GM12878 (cell line): ENCODE results near the gene AGAP1. TPM values are rescaled to one million over a fixed set of nuclear protein-coding genes. Genes with fewer than 3 reads are reported as not detected.

ENCODE experiments used
- ATAC-seq: fragments of 200-7000 bp; cut with Tn5 transposase; 3 replicates; pipeline ENCODE4 v1.9.1; 2020; ENCODE audit warnings: mild to moderate bottlenecking, moderate library complexity
- BruUV-seq: library from RNA; stranded (reverse); fragments of 400-500 nt; replicated peaks from 2 replicates; lab custom pipeline; 2021; lab: Mats Ljungman, UMichigan
- CTCF ChIA-PET: fragments of 300-600 bp; sonication (Branson Sonifier 250); formaldehyde crosslinking; extraction: SDS; loops from one replicate; lab custom pipeline; 2021; ENCODE audit warnings: inconsistent platforms; lab: Yijun Ruan, JAX
- POLR2A ChIA-PET: fragments of 350-600 bp; formaldehyde crosslinking; extraction: SDS; loops from one replicate; lab custom pipeline; 2021; ENCODE audit warnings: inconsistent platforms; lab: Charles Lee
- RAD21 ChIA-PET: fragments of 300-600 bp; sonication (Branson Sonifier 250); formaldehyde crosslinking; loops from one replicate; lab custom pipeline; 2023; ENCODE audit warnings: antibody characterized with exemption; ENCODE audit not compliant: unreplicated experiment; lab: Charles Lee
- SMC1A ChIA-PET: fragments of 300-600 bp; sonication (Branson Sonifier 250); formaldehyde crosslinking; loops from one replicate; lab custom pipeline; 2023; ENCODE audit not compliant: unreplicated experiment, uncharacterized antibody; lab: Charles Lee
- DNase-seq: peaks from one replicate; pipeline ENCODE4 v3.0.0-alpha.2; 2011; ENCODE audit warnings: low read depth, low spot score
- FAIRE-seq: peaks from 3 replicates; lab custom pipeline; 2011; peaks lifted over from hg19 to GRCh38; lab: Jason Lieb, UNC
- H2AFZ ChIP-seq: 2 replicates; pipeline ENCODE4 v1.6.0; 2011; ENCODE audit warnings: low read depth, low read length, control low read depth; ENCODE audit not compliant: control insufficient read depth
- H3K27ac ChIP-seq: 2 replicates; pipeline ENCODE4 v1.5.1; 2011; ENCODE audit warnings: control low read depth; ENCODE audit not compliant: control insufficient read depth, insufficient read depth
- H3K27me3 ChIP-seq, 2 experiments: replicated peaks in 1 of 2; 2 replicates each; pipeline versions ENCODE4 v1.6.0 to v1.6.1; 2011; ENCODE audit warnings: low read length in 1 of 2; ENCODE audit not compliant: control insufficient read depth in 2 of 2, insufficient read depth in 2 of 2
- H3K36me3 ChIP-seq, 2 experiments: 2 replicates each; pipeline ENCODE4 v1.5.1; 2011; ENCODE audit warnings: low read length in 1 of 2; ENCODE audit not compliant: control insufficient read depth in 2 of 2, insufficient read depth in 2 of 2
- H3K4me1 ChIP-seq: 2 replicates; pipeline ENCODE4 v1.6.1; 2011; ENCODE audit warnings: mild to moderate bottlenecking, low read length, moderate library complexity, mixed read lengths; ENCODE audit not compliant: control insufficient read depth, insufficient read depth
- H3K4me2 ChIP-seq: 2 replicates; pipeline ENCODE4 v1.6.0; 2011; ENCODE audit warnings: control low read depth; ENCODE audit not compliant: control insufficient read depth, insufficient read depth
- H3K4me3 ChIP-seq: fragments of 200-600 bp; sonication (generic); 2 replicates; pipeline ENCODE4 v1.5.1; 2016
- H3K79me2 ChIP-seq: 2 replicates; pipeline ENCODE4 v1.6.0; 2011; ENCODE audit warnings: low read length; ENCODE audit not compliant: control insufficient read depth, insufficient read depth
- H3K9ac ChIP-seq: 2 replicates; pipeline ENCODE4 v1.8.0; 2011; ENCODE audit warnings: low read length, control low read depth, mixed read lengths; ENCODE audit not compliant: control insufficient read depth, insufficient read depth
- H3K9me3 ChIP-seq: replicated peaks from 3 replicates; pipeline ENCODE4 v1.5.1; 2011; ENCODE audit warnings: mild to moderate bottlenecking, low read length; ENCODE audit not compliant: control insufficient read depth, insufficient read depth
- H4K20me1 ChIP-seq: 2 replicates; pipeline ENCODE4 v1.6.0; 2011; ENCODE audit not compliant: control insufficient read depth, insufficient read depth
- BCL11A ChIP-seq: IDR thresholded peaks from 2 replicates; pipeline ENCODE4 v1.6.1; 2011; ENCODE audit warnings: low read depth, low read length
- DPF2 ChIP-seq: fragments of 450-650 bp; IDR thresholded peaks from 2 replicates; pipeline ENCODE4 v1.6.1; 2017; ENCODE audit warnings: mild to moderate bottlenecking
- MYB ChIP-seq: fragments of 150-350 bp; IDR thresholded peaks from 2 replicates; pipeline ENCODE4 v1.6.1; 2014; ENCODE audit warnings: mild to moderate bottlenecking, low read depth, low read length, borderline replicate concordance
- NFYA ChIP-seq: IDR thresholded peaks from 2 replicates; pipeline ENCODE4 v1.6.1; 2011; ENCODE audit warnings: low read depth, mild to moderate bottlenecking, low read length, improper control_type of control experiment, borderline replicate concordance
- NFYB ChIP-seq: IDR thresholded peaks from 2 replicates; pipeline ENCODE4 v1.6.1; 2011; ENCODE audit warnings: low read depth, mild to moderate bottlenecking, low read length, improper control_type of control experiment, moderate library complexity; ENCODE audit not compliant: insufficient read depth
- NR2C1 ChIP-seq: fragments of 450-650 bp; IDR thresholded peaks from 2 replicates; pipeline ENCODE4 v1.6.1; 2017; ENCODE audit warnings: antibody characterized with exemption, mild to moderate bottlenecking, moderate library complexity
- WGBS: methylation state at CpG from one replicate; pipeline ENCODE4 v1.1.6; 2016; ENCODE audit warnings: low lambda C conversion rate; ENCODE audit not compliant: insufficient replicate concordance, insufficient coverage; ENCODE audit errors: missing lambda C conversion rate; 5-methylcytosine and 5-hydroxymethylcytosine counted together
- in situ Hi-C: fragments of 300-500 bp; cut with MboI; formaldehyde crosslinking; loops from 9 replicates; pipeline ENCODE4 v1.14.3; 2018; ENCODE audit warnings: mixed read lengths
- intact Hi-C: fragments of 100-400 bp; cut with micrococcal nuclease; formaldehyde crosslinking; loops from one replicate; pipeline ENCODE4 v1.14.2; 2022; ENCODE audit not compliant: unreplicated experiment
- polyA plus RNA-seq, 11 experiments: library from polyadenylated mRNA; depleted of rRNA in 4 of 11; unstranded in 6 of 11; stranded (reverse) in 5 of 11; fragments of >200 nt; fragmentation: Nextera tagmentation in 4 of 11; fragmentation: Illumina TruSeq in 1 of 11; extraction: Ambion mirVana in 4 of 11; extraction: Trizol in 1 of 11; gene quantifications; 1 replicate in 1 of 11; 2 replicates in 10 of 11; pipeline versions ENCODE4 v1.2.1 to v1.2.3, GENCODE V29; 2011 to 2016; ENCODE audit warnings: inconsistent platforms in 2 of 11, missing spikeins in 2 of 11, low read depth in 1 of 11
- total RNA-seq, 4 experiments: library from RNA; depleted of rRNA in 3 of 4; stranded (reverse); fragments of >200 nt in 3 of 4; fragmentation: Illumina TruSeq in 1 of 4; extraction: Trizol in 1 of 4; gene quantifications; 2 replicates each; pipeline versions ENCODE4 v1.2.1 to v1.2.3, GENCODE V29; 2013 to 2021
- TF ChIP-seq, protein P1 (sequence below): IDR thresholded peaks from 2 replicates; pipeline ENCODE4 v1.6.1; 2012; ENCODE audit warnings: improper control_type of control experiment, low read depth, low read length; ENCODE audit not compliant: insufficient replicate concordance

The AGAP1 gene
- total and polyA plus RNA-seq, 10 of the 15 experiments (the other 5 are each of a cell fraction or from before 2014, with no cell fraction given): 0.05 to 0.15 (median 0.06) TPM; not detected in 7

GRCh38 chr2:235706506-235706905 is 212.7 kb downstream of the AGAP1 start (continued):
- no peak for TF ChIP-seq NFYB
- TF ChIP-seq, all 136 proteins: peak for 0

GRCh38 chr2:235707411-235708096 is 213.7 kb downstream of the AGAP1 start:
- Histone ChIP-seq H3K27me3 (no peaks in the 10 kb centered on the region; a peak in 1 of 4 replicates), H3K4me2 (no peak overlapping the region), H3K4me3 (no peak overlapping the region), H4K20me1 (no peaks in the 10 kb centered on the region), H3K9me3 (no peaks in the 10 kb centered on the region), H3K27ac (no peak overlapping the region), H2AFZ (no peak overlapping the region), H3K4me1 (no peaks in the 10 kb centered on the region), H3K79me2 (no peaks in the 10 kb centered on the region), H3K36me3 (no peaks in the 10 kb centered on the region), H3K9ac (no peak overlapping the region)
- TF ChIP-seq BCL11A: no peak
- in situ Hi-C loops: no loop called here
- ATAC-seq: no peak
- 24% methylated on average over 8 of the region's 18 CpGs for WGBS
- no peak for DNase-seq
- no TSS peak for BruUV-seq
- SMC1A ChIA-PET: no interaction called here
- intact Hi-C loops: no loop called here
- RAD21 ChIA-PET: no interaction called here
- FAIRE-seq: no peak
- POLR2A ChIA-PET: no interaction called here
- CTCF ChIA-PET: no interaction called here

DNA sequence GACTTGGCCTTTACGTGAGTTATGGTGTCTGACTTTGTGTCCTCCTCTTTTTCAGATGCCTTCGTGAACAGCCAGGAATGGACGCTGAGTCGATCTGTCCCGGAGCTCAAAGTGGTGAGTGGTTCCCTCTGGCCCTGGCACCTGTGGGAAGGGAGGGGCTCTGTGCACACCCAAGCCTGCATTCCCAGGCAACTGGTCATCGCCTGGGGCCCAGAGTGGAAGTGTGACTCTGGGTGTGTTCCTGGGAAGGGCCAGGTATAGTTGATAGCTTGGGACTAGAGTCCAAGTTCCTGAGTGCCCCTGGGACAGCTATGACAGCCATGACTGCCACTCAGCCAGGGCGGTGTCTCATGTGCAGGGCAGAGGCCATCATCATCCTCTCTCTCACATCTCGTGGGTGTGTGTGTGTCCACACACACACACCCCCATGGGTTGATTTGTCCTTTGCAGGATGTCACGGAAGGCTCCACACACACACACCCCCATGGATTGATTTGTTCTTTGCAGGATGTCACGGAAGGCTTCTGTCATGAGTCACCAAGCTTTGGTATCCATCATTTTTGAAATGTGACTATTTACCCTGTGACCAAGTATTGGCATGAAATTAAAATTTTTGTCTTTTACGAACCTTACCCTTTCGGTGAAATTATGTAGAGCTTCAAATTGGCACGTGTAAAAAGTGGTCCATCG is 215.4 kb downstream of the AGAP1 start:
- RAD21 ChIA-PET: no interaction called here

More for the DNA sequence above, 215.4 kb downstream of the AGAP1 start:
- Histone ChIP-seq H3K79me2 (no peaks in the 10 kb centered on the region), H3K4me1 (no peaks in the 10 kb centered on the region), H4K20me1 (no peaks in the 10 kb centered on the region), H3K9me3 (no peaks in the 10 kb centered on the region), H3K27ac (no peak overlapping the region), H3K27me3 (no peaks in the 10 kb centered on the region; a peak in 1 of 4 replicates), H2AFZ (no peak overlapping the region), H3K4me2 (no peak overlapping the region), H3K4me3 (no peak overlapping the region), H3K9ac (no peak overlapping the region), H3K36me3 (no peaks in the 10 kb centered on the region)
- intact Hi-C loops (no loop called here), in situ Hi-C loops (no loop called here)
- CTCF ChIA-PET: no interaction called here
- SMC1A ChIA-PET: no interaction called here
- ATAC-seq (no peak), FAIRE-seq (no peak), DNase-seq (no peak)
- POLR2A ChIA-PET: no interaction called here
- TF ChIP-seq NR2C1 (no peak), MYB (no peak), DPF2 (no peak), NFYA (no peak)
- TF ChIP-seq, protein P1, sequence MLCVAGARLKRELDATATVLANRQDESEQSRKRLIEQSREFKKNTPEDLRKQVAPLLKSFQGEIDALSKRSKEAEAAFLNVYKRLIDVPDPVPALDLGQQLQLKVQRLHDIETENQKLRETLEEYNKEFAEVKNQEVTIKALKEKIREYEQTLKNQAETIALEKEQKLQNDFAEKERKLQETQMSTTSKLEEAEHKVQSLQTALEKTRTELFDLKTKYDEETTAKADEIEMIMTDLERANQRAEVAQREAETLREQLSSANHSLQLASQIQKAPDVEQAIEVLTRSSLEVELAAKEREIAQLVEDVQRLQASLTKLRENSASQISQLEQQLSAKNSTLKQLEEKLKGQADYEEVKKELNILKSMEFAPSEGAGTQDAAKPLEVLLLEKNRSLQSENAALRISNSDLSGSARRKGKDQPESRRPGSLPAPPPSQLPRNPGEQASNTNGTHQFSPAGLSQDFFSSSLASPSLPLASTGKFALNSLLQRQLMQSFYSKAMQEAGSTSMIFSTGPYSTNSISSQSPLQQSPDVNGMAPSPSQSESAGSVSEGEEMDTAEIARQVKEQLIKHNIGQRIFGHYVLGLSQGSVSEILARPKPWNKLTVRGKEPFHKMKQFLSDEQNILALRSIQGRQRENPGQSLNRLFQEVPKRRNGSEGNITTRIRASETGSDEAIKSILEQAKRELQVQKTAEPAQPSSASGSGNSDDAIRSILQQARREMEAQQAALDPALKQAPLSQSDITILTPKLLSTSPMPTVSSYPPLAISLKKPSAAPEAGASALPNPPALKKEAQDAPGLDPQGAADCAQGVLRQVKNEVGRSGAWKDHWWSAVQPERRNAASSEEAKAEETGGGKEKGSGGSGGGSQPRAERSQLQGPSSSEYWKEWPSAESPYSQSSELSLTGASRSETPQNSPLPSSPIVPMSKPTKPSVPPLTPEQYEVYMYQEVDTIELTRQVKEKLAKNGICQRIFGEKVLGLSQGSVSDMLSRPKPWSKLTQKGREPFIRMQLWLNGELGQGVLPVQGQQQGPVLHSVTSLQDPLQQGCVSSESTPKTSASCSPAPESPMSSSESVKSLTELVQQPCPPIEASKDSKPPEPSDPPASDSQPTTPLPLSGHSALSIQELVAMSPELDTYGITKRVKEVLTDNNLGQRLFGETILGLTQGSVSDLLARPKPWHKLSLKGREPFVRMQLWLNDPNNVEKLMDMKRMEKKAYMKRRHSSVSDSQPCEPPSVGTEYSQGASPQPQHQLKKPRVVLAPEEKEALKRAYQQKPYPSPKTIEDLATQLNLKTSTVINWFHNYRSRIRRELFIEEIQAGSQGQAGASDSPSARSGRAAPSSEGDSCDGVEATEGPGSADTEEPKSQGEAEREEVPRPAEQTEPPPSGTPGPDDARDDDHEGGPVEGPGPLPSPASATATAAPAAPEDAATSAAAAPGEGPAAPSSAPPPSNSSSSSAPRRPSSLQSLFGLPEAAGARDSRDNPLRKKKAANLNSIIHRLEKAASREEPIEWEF: no peak
- 26% methylated on average over 14 of the region's 14 CpGs for WGBS
- no TSS peak for BruUV-seq
